Neural progenitor cell (in vitro differentiated cells): ENCODE results near the gene NME9.

ENCODE experiments used
- CTCF ChIP-seq: fragments of 200-600 bp; sonication (generic); IDR thresholded peaks from 2 replicates; pipeline ENCODE4 v1.5.1; 2017; ENCODE audit warnings: antibody characterized with exemption, mild to moderate bottlenecking
- EZH2 ChIP-seq: fragments of 200-600 bp; sonication (generic); IDR thresholded peaks from 2 replicates; pipeline ENCODE4 v1.6.1; 2017; ENCODE audit warnings: antibody characterized with exemption, mild to moderate bottlenecking, moderate library complexity

- no peak for TF ChIP-seq CTCF
- no peak for TF ChIP-seq EZH2
These were observed 37.7 kb upstream of the NME9 start for GRCh38 chr3:138367326-138367850.
